K562 (cell line): ENCODE results near the gene G6PC1. TPM values are rescaled to one million over a fixed set of nuclear protein-coding genes. Genes with fewer than 3 reads are reported as not detected.

Experiments
- ELF2 ChIP-seq: fragments of 250-450 bp; sonication (Bioruptor Pico); IDR thresholded peaks from 2 replicates; pipeline ENCODE4 v1.5.0; 2021; ENCODE audit warnings: mild to moderate bottlenecking
- FUS ChIP-seq: fragments of 200-400 bp; formaldehyde crosslinking; optimal IDR thresholded peaks from 2 replicates; pipeline ENCODE3; 2017; ENCODE audit warnings: low read depth, low read length
- HDGF ChIP-seq: fragments of 450-650 bp; IDR thresholded peaks from 2 replicates; pipeline ENCODE4 v1.6.1; 2016
- HSF4 ChIP-seq: fragments of 250-450 bp; sonication (Bioruptor Pico); IDR thresholded peaks from 2 replicates; pipeline ENCODE4 v2.1.2; 2022; ENCODE audit warnings: mild to moderate bottlenecking, moderate library complexity, borderline replicate concordance
- ILF3 ChIP-seq: fragments of 450-650 bp; IDR thresholded peaks from 2 replicates; pipeline ENCODE4 v1.6.1; 2018; ENCODE audit warnings: antibody characterized with exemption, mild to moderate bottlenecking, moderate library complexity, borderline replicate concordance
- KAT2B ChIP-seq: IDR thresholded peaks from one replicate; pipeline ENCODE4 v1.6.1; 2012; ENCODE audit warnings: low read depth, mild to moderate bottlenecking, control low read depth, inconsistent platforms, low read length, moderate library complexity
- MTF1 ChIP-seq: fragments of 250-450 bp; sonication (Bioruptor Pico); IDR thresholded peaks from 2 replicates; pipeline ENCODE4 v1.9.0; 2021; ENCODE audit warnings: moderate library complexity, mild to moderate bottlenecking, inconsistent platforms, borderline replicate concordance
- MYC ChIP-seq, 2 experiments: fragments of 250-450 bp in 1 of 2; sonication (Bioruptor Pico) in 1 of 2; IDR thresholded peaks; 2 replicates each; pipeline versions ENCODE4 v1.5.1 to v1.6.1; 2012 to 2021; ENCODE audit warnings: low read depth in 2 of 2, borderline replicate concordance in 1 of 2, improper control_type of control experiment in 1 of 2, low read length in 1 of 2, mild to moderate bottlenecking in 1 of 2, moderate library complexity in 1 of 2
- NR2F6 ChIP-seq: fragments of 450-650 bp; formaldehyde crosslinking; IDR thresholded peaks from 2 replicates; pipeline ENCODE4 v1.4.0; 2020; ENCODE audit warnings: mild to moderate bottlenecking
- PRMT5 ChIP-seq: sonication (generic); formaldehyde crosslinking; IDR thresholded peaks from 2 replicates; pipeline ENCODE4 v1.5.0; 2020; ENCODE audit warnings: missing genetic modification reagents
- TAF7 ChIP-seq: fragments of 450-650 bp; IDR thresholded peaks from 2 replicates; pipeline ENCODE4 v1.6.1; 2016; ENCODE audit warnings: missing genetic modification characterization, missing compliant biosample characterization
- XRCC4 ChIP-seq: IDR thresholded peaks from one replicate; pipeline ENCODE4 v1.6.1; 2011; ENCODE audit not compliant: insufficient read depth, insufficient read length; ENCODE audit errors: extremely low read depth
- ZNF77 ChIP-seq: fragments of 250-450 bp; sonication (Bioruptor Pico); IDR thresholded peaks from 2 replicates; pipeline ENCODE4 v1.5.0; 2020
- polyA plus RNA-seq, 8 experiments: library from polyadenylated mRNA; depleted of rRNA in 4 of 8; stranded (reverse) in 5 of 8; unstranded in 3 of 8; fragments of >200 nt; fragmentation: Nextera tagmentation in 2 of 8; fragmentation: Illumina TruSeq in 1 of 8; extraction: Ambion mirVana in 2 of 8; extraction: Trizol in 1 of 8; gene quantifications; 2 replicates each; pipeline versions ENCODE4 v1.2.1 to v1.2.3, GENCODE V29; 2011 to 2014; ENCODE audit warnings: inconsistent platforms in 1 of 8, missing spikeins in 1 of 8
- total RNA-seq, 7 experiments: library from RNA; depleted of rRNA in 6 of 7; stranded (reverse); fragments of >200 nt in 6 of 7; fragmentation: Illumina TruSeq in 2 of 7; extraction: Trizol in 2 of 7; gene quantifications; 2 replicates each; pipeline versions ENCODE4 v1.2.1 to v1.2.3, GENCODE V29; 2011 to 2021; ENCODE audit warnings: low replicate concordance in 1 of 7
- TF ChIP-seq, protein P1 (sequence below), 2 experiments: fragments of 450-650 bp in 1 of 2; IDR thresholded peaks; 2 replicates each; pipeline ENCODE4 v1.6.1; 2011 to 2017; ENCODE audit warnings: low read depth in 2 of 2, antibody characterized with exemption in 1 of 2, borderline replicate concordance in 1 of 2, low read length in 1 of 2, mild to moderate bottlenecking in 1 of 2, mixed read lengths in 1 of 2; ENCODE audit not compliant: control insufficient read depth in 1 of 2
- TF ChIP-seq, protein P2 (sequence below): IDR thresholded peaks from 2 replicates; pipeline ENCODE4 v1.6.1; 2011; ENCODE audit not compliant: insufficient read length; ENCODE audit errors: extremely low read depth
- TF ChIP-seq, protein P3 (sequence below): fragments of 250-450 bp; sonication (Bioruptor Pico); IDR thresholded peaks from 2 replicates; pipeline ENCODE4 v1.4.0; 2020; ENCODE audit warnings: borderline replicate concordance
- TF ChIP-seq, protein P4 (sequence below): IDR thresholded peaks from 2 replicates; pipeline ENCODE4 v1.6.1; 2011; ENCODE audit warnings: borderline replicate concordance, low read depth, mild to moderate bottlenecking, moderate library complexity, low read length; ENCODE audit not compliant: insufficient read depth, poor library complexity, severe bottlenecking
- TF ChIP-seq, protein P5 (sequence below): fragments of 250-450 bp; sonication (Bioruptor Pico); IDR thresholded peaks from 2 replicates; pipeline ENCODE4 v1.8.0; 2022; ENCODE audit warnings: moderate library complexity, mild to moderate bottlenecking, inconsistent platforms

G6PC1 gene
- total and polyA plus RNA-seq, 9 of the 15 experiments (the other 6 are each of a cell fraction or from before 2014, with no cell fraction given): not detected

DNA sequence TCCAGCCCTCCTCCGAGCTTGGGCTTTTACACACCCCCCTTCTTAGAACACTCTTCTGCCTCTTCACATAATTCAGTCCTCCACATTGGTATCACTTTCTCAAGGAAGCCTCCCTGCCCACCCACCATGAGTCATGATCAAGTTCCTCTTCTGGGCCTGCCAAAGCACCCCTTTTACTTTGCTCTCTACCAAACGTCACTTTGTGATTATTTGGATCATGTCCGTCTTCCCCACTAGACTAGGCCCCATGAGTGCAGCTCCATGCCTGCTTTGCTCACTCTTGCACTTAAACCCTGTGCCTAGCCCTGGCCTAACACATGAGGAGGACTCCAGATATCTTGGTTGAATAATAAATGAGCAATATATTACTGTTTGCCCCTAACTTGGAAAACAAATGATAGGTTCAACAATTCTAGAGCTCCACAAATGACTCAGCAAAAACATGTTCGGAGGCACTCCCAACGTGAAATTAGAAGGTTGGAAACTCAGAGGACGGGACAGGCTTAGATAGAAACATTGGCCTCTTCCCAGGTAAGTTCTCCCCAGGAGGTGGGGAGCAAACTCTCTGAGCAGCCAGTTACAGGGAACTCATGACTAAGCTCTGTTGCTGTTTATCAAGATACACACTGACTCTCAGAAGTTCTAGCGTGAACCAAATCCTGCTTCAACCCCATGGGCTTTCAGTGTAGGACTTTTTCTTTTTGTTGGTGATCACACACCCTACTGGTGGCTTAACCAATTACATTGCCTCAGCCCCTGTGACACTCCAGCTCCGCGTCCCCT lies 28.3 kb downstream of the G6PC1 start (continued):
- TF ChIP-seq ELF2 (CRISPR knock-in tag) (no peak), KAT2B (no peak), PRMT5 (CRISPR knock-in tag) (no peak), TAF7 (tag) (no peak), ZNF77 (CRISPR knock-in tag) (no peak), XRCC4 (no peak), FUS (no peak), MTF1 (no peak), HDGF (peak; percentile 64), HSF4 (CRISPR knock-in tag) (no peak), ILF3 (no peak), MYC (IDR thresholded peaks at IDR 0.05; ENCODE audit: low read depth, low read length) (peak; percentile 68), MYC (CRISPR knock-in tag; IDR thresholded peaks at IDR 0.05; ENCODE audit: borderline replicate concordance, low read depth) (no peak), NR2F6 (CRISPR knock-in tag) (0 out of 2 replicates have a peak, but pooled peaks have one; percentile 6)
- TF ChIP-seq, protein P1, sequence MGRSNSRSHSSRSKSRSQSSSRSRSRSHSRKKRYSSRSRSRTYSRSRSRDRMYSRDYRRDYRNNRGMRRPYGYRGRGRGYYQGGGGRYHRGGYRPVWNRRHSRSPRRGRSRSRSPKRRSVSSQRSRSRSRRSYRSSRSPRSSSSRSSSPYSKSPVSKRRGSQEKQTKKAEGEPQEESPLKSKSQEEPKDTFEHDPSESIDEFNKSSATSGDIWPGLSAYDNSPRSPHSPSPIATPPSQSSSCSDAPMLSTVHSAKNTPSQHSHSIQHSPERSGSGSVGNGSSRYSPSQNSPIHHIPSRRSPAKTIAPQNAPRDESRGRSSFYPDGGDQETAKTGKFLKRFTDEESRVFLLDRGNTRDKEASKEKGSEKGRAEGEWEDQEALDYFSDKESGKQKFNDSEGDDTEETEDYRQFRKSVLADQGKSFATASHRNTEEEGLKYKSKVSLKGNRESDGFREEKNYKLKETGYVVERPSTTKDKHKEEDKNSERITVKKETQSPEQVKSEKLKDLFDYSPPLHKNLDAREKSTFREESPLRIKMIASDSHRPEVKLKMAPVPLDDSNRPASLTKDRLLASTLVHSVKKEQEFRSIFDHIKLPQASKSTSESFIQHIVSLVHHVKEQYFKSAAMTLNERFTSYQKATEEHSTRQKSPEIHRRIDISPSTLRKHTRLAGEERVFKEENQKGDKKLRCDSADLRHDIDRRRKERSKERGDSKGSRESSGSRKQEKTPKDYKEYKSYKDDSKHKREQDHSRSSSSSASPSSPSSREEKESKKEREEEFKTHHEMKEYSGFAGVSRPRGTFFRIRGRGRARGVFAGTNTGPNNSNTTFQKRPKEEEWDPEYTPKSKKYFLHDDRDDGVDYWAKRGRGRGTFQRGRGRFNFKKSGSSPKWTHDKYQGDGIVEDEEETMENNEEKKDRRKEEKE (IDR thresholded peaks at IDR 0.05; ENCODE audit: borderline replicate concordance in 1 of 2, control insufficient read depth in 1 of 2, low read depth in 2 of 2, low read length in 1 of 2): no peak
- TF ChIP-seq, protein P2, sequence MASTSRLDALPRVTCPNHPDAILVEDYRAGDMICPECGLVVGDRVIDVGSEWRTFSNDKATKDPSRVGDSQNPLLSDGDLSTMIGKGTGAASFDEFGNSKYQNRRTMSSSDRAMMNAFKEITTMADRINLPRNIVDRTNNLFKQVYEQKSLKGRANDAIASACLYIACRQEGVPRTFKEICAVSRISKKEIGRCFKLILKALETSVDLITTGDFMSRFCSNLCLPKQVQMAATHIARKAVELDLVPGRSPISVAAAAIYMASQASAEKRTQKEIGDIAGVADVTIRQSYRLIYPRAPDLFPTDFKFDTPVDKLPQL: no peak
- TF ChIP-seq, protein P3, sequence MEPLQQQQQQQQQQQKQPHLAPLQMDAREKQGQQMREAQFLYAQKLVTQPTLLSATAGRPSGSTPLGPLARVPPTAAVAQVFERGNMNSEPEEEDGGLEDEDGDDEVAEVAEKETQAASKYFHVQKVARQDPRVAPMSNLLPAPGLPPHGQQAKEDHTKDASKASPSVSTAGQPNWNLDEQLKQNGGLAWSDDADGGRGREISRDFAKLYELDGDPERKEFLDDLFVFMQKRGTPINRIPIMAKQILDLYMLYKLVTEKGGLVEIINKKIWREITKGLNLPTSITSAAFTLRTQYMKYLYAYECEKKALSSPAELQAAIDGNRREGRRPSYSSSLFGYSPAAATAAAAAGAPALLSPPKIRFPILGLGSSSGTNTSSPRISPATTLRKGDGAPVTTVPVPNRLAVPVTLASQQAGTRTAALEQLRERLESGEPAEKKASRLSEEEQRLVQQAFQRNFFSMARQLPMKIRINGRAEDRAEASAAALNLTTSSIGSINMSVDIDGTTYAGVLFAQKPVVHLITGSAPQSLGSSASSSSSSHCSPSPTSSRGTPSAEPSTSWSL (CRISPR knock-in tag): no peak
- TF ChIP-seq, protein P4, sequence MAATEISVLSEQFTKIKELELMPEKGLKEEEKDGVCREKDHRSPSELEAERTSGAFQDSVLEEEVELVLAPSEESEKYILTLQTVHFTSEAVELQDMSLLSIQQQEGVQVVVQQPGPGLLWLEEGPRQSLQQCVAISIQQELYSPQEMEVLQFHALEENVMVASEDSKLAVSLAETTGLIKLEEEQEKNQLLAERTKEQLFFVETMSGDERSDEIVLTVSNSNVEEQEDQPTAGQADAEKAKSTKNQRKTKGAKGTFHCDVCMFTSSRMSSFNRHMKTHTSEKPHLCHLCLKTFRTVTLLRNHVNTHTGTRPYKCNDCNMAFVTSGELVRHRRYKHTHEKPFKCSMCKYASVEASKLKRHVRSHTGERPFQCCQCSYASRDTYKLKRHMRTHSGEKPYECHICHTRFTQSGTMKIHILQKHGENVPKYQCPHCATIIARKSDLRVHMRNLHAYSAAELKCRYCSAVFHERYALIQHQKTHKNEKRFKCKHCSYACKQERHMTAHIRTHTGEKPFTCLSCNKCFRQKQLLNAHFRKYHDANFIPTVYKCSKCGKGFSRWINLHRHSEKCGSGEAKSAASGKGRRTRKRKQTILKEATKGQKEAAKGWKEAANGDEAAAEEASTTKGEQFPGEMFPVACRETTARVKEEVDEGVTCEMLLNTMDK: no peak
- TF ChIP-seq, protein P5, sequence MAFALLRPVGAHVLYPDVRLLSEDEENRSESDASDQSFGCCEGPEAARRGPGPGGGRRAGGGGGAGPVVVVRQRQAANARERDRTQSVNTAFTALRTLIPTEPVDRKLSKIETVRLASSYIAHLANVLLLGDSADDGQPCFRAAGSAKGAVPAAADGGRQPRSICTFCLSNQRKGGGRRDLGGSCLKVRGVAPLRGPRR (CRISPR knock-in tag): no peak
